GM10847 (cell line): ENCODE measurements around the gene SNX18.

ENCODE experiments used
- POLR2A ChIP-seq: IDR thresholded peaks from 2 replicates; pipeline ENCODE4 v1.6.1; 2011; ENCODE audit not compliant: insufficient read length; ENCODE audit errors: extremely low read depth

SNX18 gene

GRCh38 chr5:54517512-54518145 is at the start of gene SNX18:
Gene SNX18 (plus strand): TSS chr5:54517759. CDS start chr5:54517953, 194 bp downstream.
- no peak for TF ChIP-seq POLR2A

GRCh38 chr5:54469622-54470021 is 47.9 kb upstream of the SNX18 start:
- TF ChIP-seq POLR2A: no peak

GRCh38 chr5:54470128-54470527 is 47.4 kb upstream of the SNX18 start:
- TF ChIP-seq POLR2A: no peak

GRCh38 chr5:54470677-54471076 is 46.9 kb upstream of the SNX18 start:
- no peak for TF ChIP-seq POLR2A

GRCh38 chr5:54471398-54471797 is 46.2 kb upstream of the SNX18 start:
- TF ChIP-seq POLR2A: no peak

GRCh38 chr5:54476682-54477081 is 40.9 kb upstream of the SNX18 start:
- TF ChIP-seq POLR2A: no peak

GRCh38 chr5:54477941-54478478 is 39.5 kb upstream of the SNX18 start:
- TF ChIP-seq POLR2A: no peak

GRCh38 chr5:54480296-54480695 is 37.3 kb upstream of the SNX18 start:
- TF ChIP-seq POLR2A: no peak

- no peak for TF ChIP-seq POLR2A
Observed at GRCh38 chr5:54484219-54484894, 33.2 kb upstream of the SNX18 start.

GRCh38 chr5:54491326-54491725 is 26.2 kb upstream of the SNX18 start:
- TF ChIP-seq POLR2A: no peak

GRCh38 chr5:54492178-54492577 is 25.4 kb upstream of the SNX18 start:
- TF ChIP-seq POLR2A: no peak

GRCh38 chr5:54495027-54495426 is 22.5 kb upstream of the SNX18 start:
- no peak for TF ChIP-seq POLR2A

- no peak for TF ChIP-seq POLR2A
Observed at GRCh38 chr5:54514291-54514690, 3.3 kb upstream of the SNX18 start.

- no peak for TF ChIP-seq POLR2A
Observed at GRCh38 chr5:54514841-54515432, 2.6 kb upstream of the SNX18 start.

GRCh38 chr5:54515634-54516033 is 1.9 kb upstream of the SNX18 start:
- TF ChIP-seq POLR2A: no peak

- no peak for TF ChIP-seq POLR2A
Observed at GRCh38 chr5:54516051-54516655, 1.4 kb upstream of the SNX18 start.
